T-helper 1 cell (primary cell): ENCODE results near the gene DNAJB9.

ENCODE experiments used
- DNase-seq, 5 donors: peaks; one replicate each; pipeline ENCODE4 v3.0.0-alpha.2; 2012 to 2020

The DNAJB9 gene

GRCh38 chr7:108568801-108569380 lies 783 bp upstream of the DNAJB9 start:
- DNase-seq = peak in 1 of 5 donors; percentile 40

GRCh38 chr7:108570146-108570755 lies 577 bp downstream of the DNAJB9 start:
- DNase-seq = peak; percentile 26 to 68 (median 32)

- DNase-seq = no peak
Observed at GRCh38 chr7:108572480-108572879, 2.8 kb downstream of the DNAJB9 start.

GRCh38 chr7:108575156-108575555 lies 5.5 kb downstream of the DNAJB9 start:
- no peak for DNase-seq

- no peak for DNase-seq
Observed at GRCh38 chr7:108576116-108576515, 6.4 kb downstream of the DNAJB9 start.

- no peak for DNase-seq
Observed at GRCh38 chr7:108578937-108579336, 9.3 kb downstream of the DNAJB9 start.

GRCh38 chr7:108580298-108580697 lies 10.6 kb downstream of the DNAJB9 start:
- DNase-seq = no peak

GRCh38 chr7:108581655-108582491 lies 12.2 kb downstream of the DNAJB9 start:
- no peak for DNase-seq

GRCh38 chr7:108584211-108584610 lies 14.5 kb downstream of the DNAJB9 start:
- no peak for DNase-seq

GRCh38 chr7:108585843-108586242 lies 16.2 kb downstream of the DNAJB9 start:
- DNase-seq = no peak

GRCh38 chr7:108586274-108586710 lies 16.6 kb downstream of the DNAJB9 start:
- DNase-seq = no peak

- no peak for DNase-seq
Observed at GRCh38 chr7:108589199-108589598, 19.5 kb downstream of the DNAJB9 start.

- DNase-seq = no peak
Observed at GRCh38 chr7:108589874-108590273, 20.2 kb downstream of the DNAJB9 start.

GRCh38 chr7:108590606-108591005 lies 20.9 kb downstream of the DNAJB9 start:
- no peak for DNase-seq

- no peak for DNase-seq
Observed at GRCh38 chr7:108592646-108593201, 23.1 kb downstream of the DNAJB9 start.

- peak in 1 of 5 donors; percentile 34 for DNase-seq
Observed at GRCh38 chr7:108596560-108596959, 26.9 kb downstream of the DNAJB9 start.

GRCh38 chr7:108598153-108598552 lies 28.5 kb downstream of the DNAJB9 start:
- no peak for DNase-seq

- no peak for DNase-seq
Observed at GRCh38 chr7:108598914-108599580, 29.4 kb downstream of the DNAJB9 start.

- no peak for DNase-seq
Observed at GRCh38 chr7:108600399-108600798, 30.7 kb downstream of the DNAJB9 start.

- no peak for DNase-seq
Observed at GRCh38 chr7:108603656-108604306, 34.1 kb downstream of the DNAJB9 start.

- DNase-seq = no peak
Observed at GRCh38 chr7:108604307-108605077, 34.8 kb downstream of the DNAJB9 start.
